Thyroid gland (tissue), 4 donors: ENCODE data around the gene IL1R1.

Source experiments
- POLR2A ChIP-seq, 2 donors: fragments of 450-650 bp; IDR thresholded peaks; one replicate each; pipeline ENCODE4 v1.6.1; 2017; ENCODE audit warnings: antibody characterized with exemption in 2 of 2, mild to moderate bottlenecking in 2 of 2, moderate library complexity in 1 of 2
- TF ChIP-seq, protein P1 (sequence below), 6 experiments: fragments of 200-600 bp in 3 of 6; fragments of 450-650 bp in 3 of 6; sonication (generic) in 3 of 6; IDR thresholded peaks; one replicate each; pipeline ENCODE4 v1.5.1; 2016 to 2019; ENCODE audit warnings: antibody characterized with exemption in 6 of 6, mild to moderate bottlenecking in 2 of 6, inconsistent platforms in 1 of 6, moderate library complexity in 1 of 6

DNA sequence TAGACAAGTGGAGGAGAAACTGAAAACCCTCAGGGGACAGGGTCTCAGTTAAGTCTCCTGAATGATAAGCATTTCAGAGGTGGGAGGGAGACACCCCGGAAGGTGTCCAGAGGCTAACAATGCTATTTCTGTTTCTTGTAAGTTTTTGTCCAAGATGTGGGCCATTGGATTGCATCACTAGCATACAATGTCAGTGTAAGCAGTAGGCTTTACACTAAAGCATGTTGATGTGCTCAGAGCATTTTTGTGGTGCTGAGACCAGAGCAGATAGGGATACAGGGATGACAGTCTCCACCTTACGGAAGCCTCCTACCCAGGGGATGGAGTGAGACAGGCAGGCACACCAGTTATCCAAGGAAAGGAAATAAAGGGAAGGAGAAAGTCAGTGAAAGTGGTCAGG, 2.2 kb upstream of the IL1R1 start:
- TF ChIP-seq, protein P1, sequence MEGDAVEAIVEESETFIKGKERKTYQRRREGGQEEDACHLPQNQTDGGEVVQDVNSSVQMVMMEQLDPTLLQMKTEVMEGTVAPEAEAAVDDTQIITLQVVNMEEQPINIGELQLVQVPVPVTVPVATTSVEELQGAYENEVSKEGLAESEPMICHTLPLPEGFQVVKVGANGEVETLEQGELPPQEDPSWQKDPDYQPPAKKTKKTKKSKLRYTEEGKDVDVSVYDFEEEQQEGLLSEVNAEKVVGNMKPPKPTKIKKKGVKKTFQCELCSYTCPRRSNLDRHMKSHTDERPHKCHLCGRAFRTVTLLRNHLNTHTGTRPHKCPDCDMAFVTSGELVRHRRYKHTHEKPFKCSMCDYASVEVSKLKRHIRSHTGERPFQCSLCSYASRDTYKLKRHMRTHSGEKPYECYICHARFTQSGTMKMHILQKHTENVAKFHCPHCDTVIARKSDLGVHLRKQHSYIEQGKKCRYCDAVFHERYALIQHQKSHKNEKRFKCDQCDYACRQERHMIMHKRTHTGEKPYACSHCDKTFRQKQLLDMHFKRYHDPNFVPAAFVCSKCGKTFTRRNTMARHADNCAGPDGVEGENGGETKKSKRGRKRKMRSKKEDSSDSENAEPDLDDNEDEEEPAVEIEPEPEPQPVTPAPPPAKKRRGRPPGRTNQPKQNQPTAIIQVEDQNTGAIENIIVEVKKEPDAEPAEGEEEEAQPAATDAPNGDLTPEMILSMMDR (IDR thresholded peaks at IDR 0.05) = no peak
- no peak for TF ChIP-seq POLR2A (IDR thresholded peaks at IDR 0.05)
